ENCODE results near the gene UCHL1.
"Not testable (repeated sequence)": the region's sequence is repeated elsewhere in the genome, so short reads cannot be mapped to it uniquely, and the experiment has no call there.

Gene UCHL1

DNA sequence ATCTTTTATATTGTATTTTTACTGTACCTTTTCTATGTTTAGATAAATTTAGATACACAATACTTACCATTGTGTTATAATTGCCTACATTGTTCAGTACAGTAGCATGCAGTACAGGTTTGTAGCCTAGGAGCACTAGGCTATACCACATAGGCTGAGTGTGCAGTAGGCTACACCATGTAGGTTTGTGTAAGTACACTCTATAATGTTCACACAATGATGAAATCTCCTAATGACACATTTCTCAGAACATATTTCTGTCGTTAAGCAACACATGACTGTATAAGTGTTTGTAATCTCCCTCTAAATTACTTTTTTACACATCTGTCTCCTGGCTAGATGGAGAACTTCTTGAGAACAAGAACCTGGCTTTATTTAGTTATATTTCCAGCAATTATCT, 40.3 kb downstream of the UCHL1 start:
- no peak for DNase-seq

DNA sequence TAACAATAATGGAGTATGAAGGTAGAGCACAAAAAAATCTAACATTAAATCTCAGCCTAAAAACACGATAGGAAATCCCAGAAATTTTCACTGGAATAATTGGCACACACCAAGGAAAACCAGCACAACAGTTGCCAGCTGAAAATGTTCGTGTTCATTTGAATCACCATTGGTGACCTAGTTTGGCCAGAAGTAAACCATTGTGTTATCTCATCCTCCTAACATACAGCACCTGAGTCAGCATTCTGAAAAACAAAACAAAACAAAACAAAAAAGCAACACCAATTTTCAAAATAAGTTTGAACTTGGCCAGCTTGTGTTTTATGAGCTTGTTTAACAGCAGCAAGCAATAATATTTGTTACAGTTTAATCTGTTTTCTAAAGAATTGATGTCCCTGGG, 41.1 kb downstream of the UCHL1 start:
- no peak for DNase-seq

DNA sequence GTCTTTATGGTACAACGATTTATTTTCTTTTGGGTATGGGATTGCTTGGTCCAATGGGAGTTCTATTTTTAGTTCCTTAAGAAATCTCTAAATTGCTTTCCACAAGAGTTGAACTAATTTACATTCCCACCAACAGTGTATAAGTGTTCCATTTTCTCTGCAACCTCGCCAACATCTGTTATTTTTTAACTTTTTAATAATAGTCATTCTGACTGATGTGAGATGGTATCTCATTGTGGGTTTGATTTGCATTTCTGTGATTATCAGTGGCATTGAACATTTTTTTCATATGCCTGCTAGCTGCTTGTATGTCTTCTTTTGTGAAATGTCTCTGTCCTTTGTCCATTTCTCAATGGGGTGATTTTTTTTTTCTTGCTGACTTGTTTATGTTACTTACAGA, 42.8 kb downstream of the UCHL1 start:
- no peak for DNase-seq

DNA sequence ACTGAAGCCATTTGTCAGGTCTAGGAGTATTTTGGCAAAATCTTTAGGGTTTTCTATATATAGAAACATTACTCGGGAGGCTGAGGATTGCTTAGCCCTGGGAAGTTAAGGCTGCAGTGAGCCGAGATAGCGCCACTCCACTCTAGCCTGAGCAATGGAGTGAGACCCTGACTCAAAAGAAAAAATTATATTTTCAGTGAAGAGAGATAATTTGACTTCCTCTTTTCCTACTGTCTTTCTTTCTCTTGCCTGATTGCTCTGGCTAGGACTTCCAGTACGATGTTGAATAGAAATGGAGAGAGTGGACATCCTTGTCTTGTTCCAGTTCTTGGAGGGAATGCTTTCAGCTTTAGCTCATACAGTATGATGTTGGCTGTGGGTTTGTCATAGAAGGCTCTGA, 44.4 kb downstream of the UCHL1 start:
- no peak for DNase-seq

DNA sequence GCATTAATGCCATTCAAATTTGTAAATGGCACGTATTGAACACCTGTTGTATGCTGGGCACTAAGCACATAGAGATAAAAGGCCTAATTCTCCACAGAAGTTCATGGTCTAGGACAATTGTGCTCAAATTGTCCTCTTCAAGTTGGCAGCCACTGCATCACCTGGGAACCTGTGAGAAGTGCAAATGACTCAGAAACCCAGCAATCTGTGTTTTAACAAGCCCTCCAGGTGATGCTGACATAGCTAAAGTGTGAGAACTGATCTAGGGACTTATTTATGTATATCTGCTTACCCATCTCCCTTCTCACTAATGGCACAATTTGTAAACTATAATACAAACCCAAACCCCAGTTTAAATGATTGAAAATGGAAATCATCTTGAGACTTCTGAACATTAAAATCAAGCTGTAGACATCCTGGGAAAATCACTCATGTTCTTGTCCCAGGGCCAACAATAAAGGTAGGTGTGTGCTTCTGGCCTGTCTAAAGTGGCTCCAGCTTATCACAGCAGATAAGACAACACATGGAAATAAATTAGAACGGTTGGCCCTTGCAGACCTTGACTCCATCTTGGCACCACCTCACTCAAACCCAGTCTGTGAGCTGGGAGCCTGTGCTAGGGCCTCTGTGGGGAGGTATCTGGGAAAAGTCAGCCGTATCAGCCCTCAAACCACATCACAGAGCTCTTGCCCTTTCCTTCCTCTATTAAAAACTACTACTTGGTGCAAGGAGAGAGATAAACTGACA, 46.8 kb downstream of the UCHL1 start:
- no peak for DNase-seq

DNA sequence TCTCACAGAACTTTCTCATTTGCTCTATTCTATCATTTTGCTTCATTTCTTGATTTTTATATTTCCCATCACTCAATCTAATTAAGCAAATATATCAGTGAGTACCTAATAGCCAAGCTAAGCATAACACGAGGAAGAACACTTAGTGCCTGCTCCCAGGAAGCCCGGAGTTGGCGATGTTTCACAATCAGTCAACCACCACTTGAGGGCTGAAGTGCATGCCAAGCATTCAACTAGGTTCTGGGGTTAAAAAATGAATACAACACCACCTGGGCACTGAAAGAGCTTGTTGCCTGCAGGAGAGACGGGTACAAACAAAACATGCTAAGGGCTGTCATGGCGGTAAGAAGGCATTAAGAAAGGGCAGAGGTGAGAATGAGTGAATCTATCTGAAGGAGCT, 47.5 kb downstream of the UCHL1 start:
- DNase-seq = no peak

DNA sequence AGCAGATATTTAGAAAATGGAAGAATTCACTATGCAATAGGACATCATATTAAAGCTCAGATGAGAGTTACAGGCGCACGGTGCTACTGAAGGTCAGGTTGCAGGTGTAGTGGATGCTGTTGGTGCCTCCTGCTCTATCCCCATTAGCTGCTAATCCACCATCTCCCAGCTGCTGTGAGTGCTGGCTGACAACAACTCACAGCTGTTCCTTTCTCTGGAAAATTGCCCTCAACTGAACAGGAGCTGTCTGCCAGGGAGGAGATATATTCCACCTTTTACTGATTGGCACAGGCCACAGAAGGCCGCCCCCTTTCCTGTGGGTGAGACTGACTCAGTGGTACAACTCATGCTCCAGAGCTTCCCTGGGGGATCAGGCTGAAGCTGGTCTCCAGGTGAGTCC, 48.7 kb downstream of the UCHL1 start:
- no peak for DNase-seq

DNA sequence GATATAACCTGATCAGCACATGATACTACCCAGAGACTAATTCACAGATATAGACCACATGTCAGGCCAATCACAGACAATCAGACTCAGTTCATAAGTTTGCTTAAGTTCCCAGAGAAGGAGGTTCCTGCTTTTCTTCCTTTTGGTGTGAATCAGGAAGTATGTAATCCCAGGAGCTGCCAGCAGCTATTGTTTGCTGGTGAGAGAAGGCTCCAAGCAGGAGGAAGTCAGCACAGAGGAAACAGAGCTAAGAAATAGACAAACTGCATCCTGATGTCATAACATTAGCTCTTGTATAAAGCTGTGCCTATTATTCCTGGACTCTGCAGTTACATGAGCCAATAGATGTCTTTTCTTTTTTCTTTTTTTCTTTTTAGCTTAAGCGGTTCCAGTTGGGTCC, 50.9 kb downstream of the UCHL1 start:
- no peak for DNase-seq

DNA sequence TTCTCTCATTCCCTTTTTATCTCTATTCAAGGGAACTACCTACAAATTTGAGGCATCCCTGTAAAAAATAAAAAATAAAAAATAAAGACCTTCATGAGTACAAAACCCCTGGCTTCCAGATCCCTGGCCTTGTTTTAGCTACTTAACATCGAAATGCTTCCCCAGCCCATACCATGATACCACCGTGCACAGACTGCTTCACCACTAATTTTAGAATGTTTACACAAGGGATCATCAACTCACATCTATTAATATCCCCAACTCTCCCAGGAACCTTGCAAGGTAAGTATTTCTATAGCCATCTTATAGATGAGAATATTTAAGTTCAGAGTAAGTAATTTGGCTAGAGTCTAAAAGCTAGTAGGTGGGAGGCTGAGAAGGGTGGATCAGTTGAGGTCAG, 51.7 kb downstream of the UCHL1 start:
- DNase-seq = no peak

DNA sequence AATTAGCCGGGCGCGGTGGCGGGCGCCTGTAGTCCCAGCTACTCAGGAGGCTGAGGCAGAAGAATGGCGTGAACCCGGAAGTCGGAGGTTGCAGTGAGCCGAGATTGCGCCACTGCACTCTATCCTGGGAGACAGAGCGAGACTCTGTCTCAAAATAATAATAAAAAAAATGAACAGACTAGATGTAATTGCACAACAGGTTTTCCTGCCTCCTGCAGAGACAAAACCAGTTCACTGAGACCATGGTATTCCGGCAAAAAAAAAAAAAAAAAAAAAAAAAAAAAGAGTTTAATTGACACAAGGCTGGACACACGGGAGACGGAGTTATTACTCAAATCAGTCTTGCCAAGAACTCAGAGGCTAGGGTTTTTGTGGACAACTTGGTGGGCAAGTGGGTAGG, 58.7 kb downstream of the UCHL1 start:
- DNase-seq = not testable (repeated sequence)

DNA sequence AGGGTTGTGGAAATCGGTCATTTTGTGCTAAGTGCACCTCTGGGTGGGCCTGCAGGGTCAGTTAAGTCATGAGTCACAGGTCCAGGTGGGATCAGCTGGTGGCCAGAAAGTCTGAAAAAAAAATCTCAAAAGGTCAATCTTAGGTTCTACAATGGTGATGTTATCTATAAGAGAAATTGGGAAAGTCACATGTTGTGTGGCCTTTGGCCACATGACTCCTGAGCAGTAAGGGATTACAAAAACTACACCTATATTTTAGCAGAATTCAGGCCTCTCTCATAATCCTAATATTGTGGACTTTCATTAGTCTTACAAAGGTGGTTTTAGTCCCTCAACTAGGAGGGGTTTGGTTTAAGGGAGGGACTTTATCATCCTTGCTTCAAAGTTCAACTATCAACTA, 59.1 kb downstream of the UCHL1 start:
- DNase-seq = no peak

Data from NCI-H2107 (cell line).